Measurements from ENCODE around the gene PROX1. TPM values are rescaled to one million over a fixed set of nuclear protein-coding genes. Genes with fewer than 3 reads are reported as not detected.

Gene PROX1
- polyA plus RNA-seq, 1 experiment = 0.07 TPM

GRCh38 chr1:214017191-214017982 is 29.6 kb downstream of the PROX1 start:
- no peak overlapping the region for H3K4me3 ChIP-seq (ENCODE audit: low read depth, low read length)
- H3K27me3 ChIP-seq (ENCODE audit: control insufficient read depth, insufficient read depth, low read length) = no peaks in the 10 kb centered on the region
- H3K27ac ChIP-seq (ENCODE audit: low read depth, low read length) = no peak overlapping the region
- no peak for DNase-seq (ENCODE audit: low read depth, low spot score)
- no peak for TF ChIP-seq CTCF (IDR thresholded peaks at IDR 0.05; ENCODE audit: low read depth, low read length)
- ChIA-PET POLR2A (no interaction called here), CTCF (no interaction called here)
- H3K9me3 ChIP-seq (ENCODE audit: control insufficient read depth, insufficient read depth, low read length) = no peaks in the 10 kb centered on the region

GRCh38 chr1:214018386-214019268 is 30.9 kb downstream of the PROX1 start:
- DNase-seq (ENCODE audit: low read depth, low spot score) = no peak

GRCh38 chr1:214019499-214019898 is 31.7 kb downstream of the PROX1 start:
- ChIA-PET CTCF (no interaction called here), POLR2A (no interaction called here)
- TF ChIP-seq CTCF (IDR thresholded peaks at IDR 0.05; ENCODE audit: low read depth, low read length) = no peak
- Histone ChIP-seq H3K27me3 (ENCODE audit: control insufficient read depth, insufficient read depth, low read length) (no peaks in the 10 kb centered on the region), H3K9me3 (ENCODE audit: control insufficient read depth, insufficient read depth, low read length) (no peaks in the 10 kb centered on the region), H3K27ac (ENCODE audit: low read depth, low read length) (no peak overlapping the region), H3K4me3 (ENCODE audit: low read depth, low read length) (no peak overlapping the region)
- no peak for DNase-seq (ENCODE audit: low read depth, low spot score)

More at GRCh38 chr1:214018386-214019268, 30.9 kb downstream of the PROX1 start:
- no peak for TF ChIP-seq CTCF (IDR thresholded peaks at IDR 0.05; ENCODE audit: low read depth, low read length)
- ChIA-PET CTCF (no interaction called here), POLR2A (no interaction called here)
- Histone ChIP-seq H3K9me3 (ENCODE audit: control insufficient read depth, insufficient read depth, low read length) (no peaks in the 10 kb centered on the region), H3K27me3 (ENCODE audit: control insufficient read depth, insufficient read depth, low read length) (no peaks in the 10 kb centered on the region), H3K4me3 (ENCODE audit: low read depth, low read length) (no peak overlapping the region), H3K27ac (ENCODE audit: low read depth, low read length) (no peak overlapping the region)

GRCh38 chr1:214021321-214021720 is 33.5 kb downstream of the PROX1 start:
- CTCF ChIA-PET = no interaction called here

More at GRCh38 chr1:214021321-214021720, 33.5 kb downstream of the PROX1 start:
- TF ChIP-seq CTCF (IDR thresholded peaks at IDR 0.05; ENCODE audit: low read depth, low read length) = no peak
- POLR2A ChIA-PET = no interaction called here
- Histone ChIP-seq H3K9me3 (ENCODE audit: control insufficient read depth, insufficient read depth, low read length) (no peaks in the 10 kb centered on the region), H3K27ac (ENCODE audit: low read depth, low read length) (no peak overlapping the region), H3K27me3 (ENCODE audit: control insufficient read depth, insufficient read depth, low read length) (no peaks in the 10 kb centered on the region), H3K4me3 (ENCODE audit: low read depth, low read length) (no peak overlapping the region)
- no peak for DNase-seq (ENCODE audit: low read depth, low spot score)

Data from AG04450 (cell line).